ENCODE results near the gene PDE2A.

Gene PDE2A

DNA sequence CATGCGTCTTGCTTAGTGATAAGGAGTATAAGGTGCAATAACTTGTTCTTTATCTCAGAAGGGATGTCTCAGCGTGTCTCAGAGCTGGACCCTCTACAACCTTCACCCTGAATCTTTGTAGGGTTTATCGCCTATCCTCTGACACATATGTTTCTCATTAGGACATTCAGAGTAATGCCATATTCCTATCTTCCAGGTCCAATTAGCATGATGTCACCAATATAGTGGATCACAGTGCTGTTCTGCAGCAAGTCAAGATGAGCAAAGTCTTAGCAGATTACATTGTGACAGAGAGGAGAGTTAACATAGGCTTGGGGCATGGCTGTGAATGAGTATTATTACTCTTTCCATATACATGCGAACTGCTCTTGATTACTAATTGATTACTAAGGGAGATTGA lies 129.6 kb downstream of the PDE2A start:
- DNase-seq (ENCODE audit: low spot score), result no peak

DNA sequence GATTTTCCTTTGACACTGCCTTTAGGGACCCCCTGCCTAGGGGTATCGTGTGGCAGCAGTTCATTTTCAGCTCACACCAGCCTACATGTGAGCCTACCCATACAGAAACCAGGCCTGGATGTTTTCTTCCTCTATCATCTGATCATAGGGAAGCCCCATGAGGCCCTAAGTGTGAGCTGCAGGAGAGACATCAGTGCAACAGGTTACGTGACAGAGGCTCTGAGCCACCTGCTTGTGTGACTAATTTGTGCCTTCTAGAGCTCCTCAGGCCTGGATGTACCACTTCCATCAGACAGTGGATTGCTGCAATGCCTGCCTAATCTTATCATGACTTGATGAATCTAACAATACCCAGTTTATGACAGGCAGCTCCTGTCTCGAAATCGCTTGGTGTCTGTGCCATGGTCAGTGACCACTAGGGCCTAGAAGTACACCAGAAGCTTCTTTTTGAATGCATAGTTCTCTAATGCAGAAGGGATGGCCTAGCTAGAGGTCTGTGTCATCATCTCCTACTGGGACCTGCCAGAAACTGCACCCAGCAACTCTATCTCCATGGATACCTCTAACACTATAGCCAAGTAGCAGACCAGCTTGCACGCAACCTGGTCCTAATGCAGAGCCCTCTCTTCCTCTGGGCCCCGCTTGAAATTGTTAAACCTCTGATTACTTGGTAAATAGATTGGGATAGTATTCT lies 130.2 kb downstream of the PDE2A start:
- DNase-seq (ENCODE audit: low spot score), result no peak

DNA sequence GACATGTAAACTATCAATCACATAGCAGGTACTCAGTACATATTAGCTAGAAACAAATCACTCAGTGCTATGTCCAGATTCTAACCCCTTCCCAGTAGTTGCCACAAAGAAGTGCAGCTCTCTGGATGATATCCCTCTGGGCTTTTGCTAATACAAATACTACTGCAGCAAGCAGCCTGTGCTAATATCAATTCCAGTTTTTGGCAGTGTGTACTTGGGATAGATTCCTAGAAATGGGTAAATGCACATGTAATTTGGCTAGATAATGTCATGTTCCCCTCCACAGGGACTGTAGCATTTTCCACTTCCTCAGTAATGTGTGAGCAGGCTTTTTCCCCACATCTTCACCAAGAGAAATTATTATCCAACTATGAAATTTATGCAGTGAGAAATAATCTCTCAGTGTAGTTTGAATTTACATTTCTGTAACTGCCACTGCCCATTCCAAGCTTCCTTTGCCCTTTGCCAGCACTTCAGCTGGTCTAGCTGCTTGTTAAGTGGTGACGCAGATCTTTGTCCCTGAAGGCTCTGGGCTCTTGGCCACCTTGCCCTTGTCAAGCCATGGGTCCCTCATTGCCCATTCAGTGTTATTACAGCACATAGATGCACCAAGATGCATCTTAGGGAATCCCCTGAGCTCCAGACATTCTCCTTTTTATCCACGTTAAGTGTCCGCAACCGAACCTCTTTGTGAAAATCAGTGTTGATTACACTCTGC lies 132.8 kb downstream of the PDE2A start:
- DNase-seq (ENCODE audit: low spot score), result no peak

DNA sequence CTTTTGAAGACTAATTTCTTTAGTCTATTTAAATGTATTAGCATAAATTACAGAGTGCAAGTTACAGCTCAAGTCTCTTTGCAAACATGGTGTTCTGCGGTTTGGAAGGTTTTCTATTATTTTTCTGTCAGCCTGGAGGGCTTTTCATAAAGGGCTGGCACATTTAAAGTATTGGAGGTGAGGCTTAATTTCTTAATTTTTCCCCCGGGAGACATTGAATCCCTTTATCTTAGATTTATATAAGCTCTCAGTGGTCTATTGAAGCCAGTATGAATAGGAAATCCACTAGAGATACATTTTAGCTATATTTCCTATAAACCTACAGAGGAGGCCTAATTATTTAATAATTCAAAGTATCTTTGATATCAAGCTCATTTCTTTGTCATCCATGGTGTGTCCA lies 137.2 kb downstream of the PDE2A start:
- DNase-seq (ENCODE audit: low spot score), result no peak

DNA sequence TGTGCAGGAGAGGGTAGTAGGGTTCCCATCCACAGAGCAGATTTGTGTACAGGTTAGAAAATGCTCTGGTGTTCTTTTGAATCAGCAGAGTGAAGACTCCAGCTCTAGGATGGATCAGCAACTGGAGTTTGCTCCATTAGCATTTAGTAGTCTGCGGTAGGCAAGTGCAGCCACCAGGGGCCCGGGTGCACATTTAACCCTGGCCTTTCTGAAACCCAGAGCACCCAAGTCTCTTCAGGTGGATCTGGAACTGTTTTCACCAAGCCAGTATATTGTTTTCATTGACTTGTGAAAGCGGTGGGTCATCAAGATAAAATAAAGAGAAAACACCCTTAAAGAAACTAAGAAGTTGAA lies 139.1 kb downstream of the PDE2A start:
- no peak for DNase-seq (ENCODE audit: low spot score)

DNA sequence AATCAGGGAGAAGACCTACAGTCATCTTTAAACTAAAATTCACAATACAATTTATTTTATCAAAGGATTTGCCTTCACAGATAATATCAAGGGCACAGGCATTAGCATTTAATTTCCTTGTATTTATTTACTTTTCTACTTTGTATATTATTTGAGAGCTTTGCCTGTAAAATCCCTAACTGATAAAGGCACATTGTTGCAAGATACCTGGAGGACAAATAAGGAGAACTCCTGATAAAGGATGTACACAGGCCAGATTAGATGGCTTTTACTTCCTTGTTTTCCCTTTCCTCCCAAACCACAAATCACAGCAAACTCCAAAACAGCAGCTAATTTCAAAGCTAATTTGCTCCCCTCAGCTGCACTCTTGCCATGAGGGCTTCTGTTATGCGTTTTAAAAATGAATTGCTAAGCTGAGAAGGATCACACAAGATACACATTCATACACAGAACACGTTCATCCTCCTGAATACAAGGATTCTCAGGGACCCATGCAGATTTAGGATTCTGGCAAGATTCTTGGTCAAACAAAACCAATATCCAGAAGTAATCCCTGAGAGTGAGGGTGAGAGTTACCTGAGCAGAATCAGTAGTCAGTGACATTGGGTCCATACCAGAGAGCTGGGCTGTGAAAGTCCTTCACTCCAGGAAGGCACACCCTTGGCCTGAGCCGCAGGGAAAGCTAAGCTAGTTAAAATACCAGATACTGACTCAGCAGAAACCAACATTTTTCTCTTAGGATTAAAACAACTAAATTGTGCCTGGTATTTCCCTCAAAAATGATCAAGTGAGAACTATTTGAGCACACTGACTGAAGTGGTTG lies 139.6 kb downstream of the PDE2A start:
- peak; percentile 8 for DNase-seq (ENCODE audit: low spot score)

DNA sequence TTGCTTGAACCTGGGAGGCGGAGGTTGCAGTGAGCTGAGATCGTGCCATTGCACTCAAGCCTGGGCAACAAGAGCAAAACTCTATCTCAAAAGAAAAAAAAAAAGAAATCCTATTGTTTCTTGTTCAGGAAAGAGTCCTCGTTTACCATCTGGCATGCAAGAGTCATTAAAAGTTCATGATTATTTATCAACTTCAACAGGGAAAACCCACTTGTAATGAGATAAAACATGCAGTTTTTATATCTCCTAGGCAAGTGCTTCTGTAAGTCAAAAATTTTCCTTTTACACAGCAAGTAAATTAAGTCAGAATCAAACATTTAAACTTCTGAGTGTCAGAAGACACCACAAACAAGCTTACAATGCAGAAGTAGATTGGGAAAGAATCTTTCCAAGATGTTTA lies 145.2 kb downstream of the PDE2A start:
- no peak for DNase-seq (ENCODE audit: low spot score)

DNA sequence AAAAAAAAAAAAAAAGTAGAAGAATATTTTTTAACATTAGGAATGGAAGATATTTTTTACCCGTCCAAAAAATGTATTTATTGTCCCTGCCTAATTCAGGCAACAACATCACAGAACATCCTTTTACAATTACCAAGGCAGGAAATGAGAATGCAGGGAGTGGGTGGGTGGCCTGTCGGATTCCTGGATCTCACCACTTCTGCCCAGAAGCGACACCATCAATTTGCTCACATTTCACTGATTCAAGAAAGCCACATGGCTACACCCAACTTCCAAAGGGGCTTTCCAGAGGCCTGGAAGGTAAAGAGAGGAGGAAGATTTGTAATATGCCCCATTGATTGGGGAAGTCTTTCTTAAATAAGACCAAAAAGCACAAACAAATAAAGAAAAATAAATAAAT lies 146.1 kb downstream of the PDE2A start:
- DNase-seq (ENCODE audit: low spot score), result no peak

Data from pons (tissue), 1 donor.